ENCODE measurements around the gene PTPRO.

PTPRO gene

GRCh38 chr12:15575671-15576541, 253.6 kb downstream of the PTPRO start:
- DNase-seq = no peak

DNA sequence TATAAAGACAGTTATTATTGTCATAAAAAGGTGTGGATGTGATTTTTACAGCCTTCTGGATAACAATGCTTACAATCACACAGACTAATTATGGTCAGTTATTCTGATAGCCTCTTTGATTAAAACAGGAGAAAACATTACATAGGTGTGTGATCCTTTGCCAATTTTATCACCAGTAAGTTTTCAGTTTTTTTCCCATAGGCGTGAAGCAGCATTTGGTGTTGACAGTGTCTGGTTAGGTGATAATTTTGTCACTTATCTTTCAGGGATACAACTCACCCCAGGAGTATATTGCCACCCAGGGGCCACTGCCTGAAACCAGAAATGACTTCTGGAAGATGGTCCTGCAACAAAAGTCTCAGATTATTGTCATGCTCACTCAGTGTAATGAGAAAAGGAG, 258.1 kb downstream of the PTPRO start:
- DNase-seq = no peak

DNA sequence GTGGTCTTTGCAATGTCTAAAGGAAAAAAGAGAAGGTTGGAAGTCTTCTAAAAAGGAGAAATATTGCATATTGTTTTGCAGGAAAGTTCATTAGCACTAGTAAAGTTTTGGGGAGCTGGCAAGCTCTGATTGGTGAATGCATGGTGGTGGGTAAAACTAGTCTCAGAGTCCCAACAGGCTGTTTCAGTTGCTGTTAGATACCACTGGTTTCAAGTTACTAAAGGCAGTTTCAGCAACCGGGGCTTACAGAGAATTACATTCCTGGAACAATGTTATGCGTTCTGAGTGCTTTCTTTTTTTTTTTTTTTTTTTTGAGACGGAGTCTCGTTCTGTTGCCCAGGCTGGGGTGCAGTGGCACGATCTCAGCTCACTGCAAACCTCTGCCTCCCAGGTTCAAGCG, 258.7 kb downstream of the PTPRO start:
- DNase-seq = no peak

GRCh38 chr12:15583804-15584203, 261.5 kb downstream of the PTPRO start:
- DNase-seq = no peak

- no peak for DNase-seq
These were observed 262.2 kb downstream of the PTPRO start for GRCh38 chr12:15584366-15585041.

DNA sequence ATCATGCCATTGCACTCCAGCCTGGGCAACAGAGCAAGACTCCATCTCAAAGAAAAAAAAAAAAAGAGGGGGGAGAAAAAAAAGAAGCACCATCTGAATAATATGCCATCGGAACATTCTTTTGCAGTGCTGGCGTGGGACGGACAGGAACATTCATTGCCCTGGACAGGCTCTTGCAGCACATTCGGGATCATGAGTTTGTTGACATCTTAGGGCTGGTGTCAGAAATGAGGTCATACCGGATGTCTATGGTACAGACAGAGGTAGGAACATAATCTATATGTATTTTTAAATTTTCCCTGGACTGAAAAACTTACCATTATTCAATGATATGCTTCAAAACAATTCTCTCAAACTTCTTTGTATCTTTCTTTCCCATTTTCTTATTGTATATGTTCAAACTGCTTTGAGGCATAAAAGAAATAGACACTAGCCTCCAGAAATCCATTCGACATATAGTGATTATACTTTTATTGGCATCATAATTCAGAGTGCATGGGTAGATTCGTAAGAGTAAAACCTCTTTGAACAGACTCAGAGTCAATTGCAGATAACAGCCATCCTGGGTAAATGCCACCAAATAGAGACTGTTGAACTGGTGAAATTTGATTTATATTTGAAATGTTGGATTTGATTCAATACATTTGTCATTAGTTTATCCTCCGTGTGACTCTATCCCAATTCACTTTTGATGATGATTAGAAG, 267.2 kb downstream of the PTPRO start:
- no peak for DNase-seq

DNA sequence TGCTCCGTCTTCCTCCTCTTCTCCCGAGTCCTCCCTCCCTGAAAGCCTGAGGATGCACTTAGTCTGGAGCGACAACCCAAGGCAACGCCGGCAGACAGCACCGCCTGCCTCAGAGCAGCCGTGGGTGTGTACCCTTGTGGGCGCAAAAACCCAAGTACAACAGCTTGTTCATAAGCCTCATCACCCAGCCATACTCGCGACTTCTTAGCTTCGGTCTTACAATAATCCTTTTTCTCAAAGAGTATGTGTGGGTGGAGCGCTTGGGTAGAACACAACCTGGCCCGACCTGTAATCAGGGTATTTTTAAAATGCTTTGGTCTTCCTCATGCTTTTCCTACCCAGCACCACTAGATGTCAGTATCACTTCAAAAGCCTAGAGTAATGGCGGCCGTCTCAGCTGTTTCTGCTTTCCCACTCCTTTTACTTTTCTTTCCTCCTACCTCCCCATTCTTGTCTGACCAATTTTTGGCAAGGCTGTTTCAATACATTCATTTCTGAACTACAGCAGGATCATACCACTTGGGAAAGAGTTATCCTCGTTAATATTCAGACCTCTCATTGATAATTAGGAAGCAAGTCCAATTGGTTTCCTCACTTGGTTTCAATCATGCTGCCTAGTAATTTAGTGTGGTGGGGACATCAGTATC, 268.0 kb downstream of the PTPRO start:
- DNase-seq = peak; percentile 60

DNA sequence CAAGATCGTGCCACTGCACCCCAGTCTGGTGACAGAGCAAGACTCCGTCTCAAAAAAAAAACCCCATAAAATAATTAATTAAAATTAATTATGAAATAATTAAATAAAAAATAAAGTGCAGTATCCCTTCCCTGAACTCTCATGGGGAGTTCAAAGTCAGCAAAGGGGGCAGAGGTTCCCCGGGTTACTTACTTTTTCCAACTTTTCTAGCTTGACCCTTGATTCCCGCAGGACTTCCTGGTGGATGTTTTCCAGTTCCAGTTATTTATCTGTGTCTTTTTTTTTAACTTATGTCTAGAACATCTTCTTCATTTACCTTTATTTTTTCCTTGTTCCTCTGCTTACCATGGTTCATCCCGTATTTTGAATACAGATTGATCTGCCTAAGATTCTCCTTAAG, 269.5 kb downstream of the PTPRO start:
- DNase-seq = no peak

DNA sequence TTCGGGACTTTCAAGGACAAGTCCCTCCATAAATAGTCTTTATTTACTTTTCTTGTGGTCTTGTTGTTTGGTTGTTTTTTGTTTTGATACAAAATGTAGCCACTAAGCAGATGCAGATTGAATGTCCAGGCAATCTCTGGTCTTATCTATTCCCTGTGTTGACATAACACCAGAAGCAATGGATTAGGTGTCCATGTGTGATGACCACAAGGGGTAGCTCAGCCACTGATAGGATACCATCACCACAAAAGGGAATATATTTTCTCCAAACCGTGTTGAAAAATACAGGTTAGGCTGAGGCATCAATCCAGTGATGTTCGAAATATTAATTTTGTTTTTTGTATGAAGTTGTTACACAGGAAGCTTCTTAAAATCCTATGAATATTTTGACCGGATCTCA, 270.6 kb downstream of the PTPRO start:
- no peak for DNase-seq

- DNase-seq = no peak
These were observed 273.9 kb downstream of the PTPRO start for GRCh38 chr12:15596174-15596573.

DNA sequence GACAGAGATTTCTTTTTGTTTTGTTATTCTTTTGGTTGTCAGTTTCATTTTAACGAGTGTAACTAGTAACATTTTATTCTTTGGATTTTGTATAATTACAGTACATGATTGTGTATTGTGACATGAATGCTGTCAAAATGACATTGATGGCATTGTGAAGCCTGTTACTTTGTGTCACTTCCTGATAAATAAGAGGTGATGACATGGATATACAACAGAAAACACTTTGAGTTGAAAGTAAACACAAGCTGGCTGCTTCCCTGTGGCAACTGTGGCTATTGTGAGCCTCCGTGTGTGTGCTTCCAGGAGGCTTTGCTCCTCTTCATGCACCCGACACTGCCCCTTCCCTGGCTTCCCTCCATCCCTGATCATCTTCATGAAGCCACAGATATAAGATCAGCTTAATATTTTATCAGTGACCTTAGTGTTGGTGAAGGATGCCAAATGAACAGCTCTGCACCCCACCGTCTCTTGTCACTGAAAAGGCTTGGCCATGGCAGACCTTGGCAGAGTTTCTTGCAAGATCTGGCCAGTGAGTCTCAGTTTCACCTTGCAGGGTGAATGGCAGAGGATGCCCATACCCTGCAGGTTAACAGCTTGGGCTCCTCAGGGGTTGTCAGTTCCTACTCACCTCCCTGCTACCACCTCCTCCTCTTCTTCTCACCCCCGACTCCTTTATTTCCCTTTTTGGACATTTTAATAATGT, 275.0 kb downstream of the PTPRO start:
- no peak for DNase-seq

GRCh38 chr12:15599266-15600037, 277.1 kb downstream of the PTPRO start:
- no peak for DNase-seq

DNA sequence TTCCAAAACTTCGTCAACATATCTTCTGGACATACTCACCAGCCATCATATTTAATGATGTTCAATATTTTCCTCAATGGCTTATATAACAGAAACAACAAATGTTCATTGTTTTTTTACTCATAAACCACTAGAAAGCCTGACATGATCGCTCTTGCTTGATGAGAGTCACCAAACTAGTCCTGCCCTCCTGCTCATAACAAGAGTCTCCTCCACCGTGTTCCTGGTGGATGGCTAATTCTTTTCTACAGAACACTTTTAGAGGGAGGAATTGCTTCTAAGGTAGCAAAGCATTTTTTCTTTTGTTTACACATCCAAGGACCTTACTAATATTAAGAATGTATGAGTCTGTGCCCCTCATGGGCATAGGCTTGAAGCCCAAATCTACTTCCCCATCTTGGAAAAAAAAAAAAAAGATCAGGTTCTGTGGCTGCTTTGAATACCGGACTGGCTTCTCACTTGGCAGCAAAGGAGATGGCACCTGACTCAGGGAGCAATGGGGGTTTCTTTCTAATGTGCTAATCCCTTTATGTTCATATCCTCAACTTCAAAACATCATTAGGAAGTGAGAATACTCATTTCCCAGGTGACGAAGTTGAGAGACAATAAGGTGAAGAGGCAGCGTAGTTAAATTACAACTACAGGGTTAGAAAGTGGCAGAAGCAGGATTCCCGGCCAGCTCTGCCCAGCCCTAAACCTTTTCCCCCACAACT, 278.1 kb downstream of the PTPRO start:
- DNase-seq = no peak

DNA sequence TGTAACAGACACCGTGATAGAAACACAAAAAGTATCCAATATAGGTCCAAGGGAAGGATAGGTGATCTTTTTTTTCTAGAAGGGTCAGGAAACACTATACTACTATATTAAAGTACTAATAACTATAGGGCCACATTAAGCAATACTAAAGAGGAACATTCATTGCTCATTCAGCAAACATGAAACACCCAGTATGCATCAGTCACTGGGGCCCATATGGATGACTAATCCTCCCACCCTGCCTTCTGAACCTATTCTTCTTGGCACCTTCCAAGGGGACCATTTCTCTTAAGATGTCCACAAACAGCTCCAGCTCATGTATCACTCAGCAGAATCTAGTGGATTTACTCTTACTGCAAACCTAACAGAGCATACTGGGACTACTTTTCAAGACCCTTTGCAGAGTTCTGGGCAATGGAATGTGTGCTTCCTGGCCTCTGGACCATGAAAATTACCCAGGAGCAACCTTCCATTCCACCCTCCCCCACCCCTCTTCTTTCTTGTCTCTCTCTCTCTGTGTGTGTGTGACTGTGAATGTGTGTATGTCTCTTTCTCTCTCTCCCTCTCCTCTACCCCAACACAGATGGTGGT, 279.0 kb downstream of the PTPRO start:
- DNase-seq = no peak

DNA sequence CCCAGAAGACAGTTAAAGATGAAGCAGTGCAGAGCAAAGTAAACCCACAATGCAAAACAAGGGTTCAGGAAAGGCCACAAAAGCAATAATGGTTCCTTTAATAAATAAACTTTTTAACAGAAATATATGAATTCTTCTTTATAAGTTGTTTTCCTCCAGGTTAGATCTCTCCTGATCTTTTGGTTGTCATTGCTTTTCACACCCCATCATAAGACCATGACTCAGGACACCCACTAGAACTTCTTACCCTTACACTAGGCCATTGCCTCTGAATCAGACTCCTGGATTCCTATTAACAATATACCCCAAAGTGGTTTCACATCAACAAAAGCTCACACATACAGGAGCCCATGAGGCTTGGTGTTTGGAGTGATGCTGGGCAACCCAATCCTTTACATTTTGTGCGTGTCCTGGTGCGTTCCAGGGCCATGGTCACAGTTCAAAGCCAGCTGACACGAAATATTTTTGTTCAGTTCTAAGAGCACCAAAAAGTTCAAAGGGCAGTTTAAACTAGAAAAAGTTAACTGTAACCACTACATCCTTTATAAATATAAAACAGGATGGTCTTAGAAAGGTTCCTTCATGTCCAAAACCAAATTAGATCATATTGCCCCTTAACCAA, 279.9 kb downstream of the PTPRO start:
- no peak for DNase-seq

DNA sequence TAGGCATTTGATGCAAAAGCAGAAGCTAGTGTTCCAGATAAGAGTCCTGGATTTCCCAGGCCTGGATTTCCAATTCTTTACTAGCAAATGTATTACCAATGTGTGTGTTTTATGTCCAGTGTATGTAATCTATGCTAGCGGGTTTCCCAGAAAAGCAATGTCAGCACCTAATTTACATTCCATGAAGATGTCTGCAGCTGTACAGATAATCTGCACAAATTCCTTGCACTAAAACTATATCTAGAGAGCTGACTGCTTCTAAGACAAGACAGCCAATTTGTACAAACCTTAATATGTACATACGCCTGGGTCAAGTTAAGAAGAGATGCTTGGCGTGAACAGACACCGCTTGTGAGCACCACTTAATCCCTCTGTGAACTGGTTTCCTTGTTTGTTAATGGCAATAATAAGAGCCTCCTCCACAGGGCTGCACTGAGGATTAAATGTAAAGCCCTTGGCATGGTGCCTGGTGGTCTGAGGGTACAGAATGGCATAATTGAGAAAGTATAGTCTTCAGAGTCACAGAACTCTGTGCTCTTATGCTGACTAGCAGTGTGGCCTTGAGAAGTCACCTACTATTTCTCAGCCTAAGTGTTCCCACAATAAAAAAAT, 281.3 kb downstream of the PTPRO start:
- peak; percentile 53 for DNase-seq

GRCh38 chr12:15605881-15606590, 283.7 kb downstream of the PTPRO start:
- no peak for DNase-seq

GRCh38 chr12:15608406-15608805, 286.1 kb downstream of the PTPRO start:
- no peak for DNase-seq

DNA sequence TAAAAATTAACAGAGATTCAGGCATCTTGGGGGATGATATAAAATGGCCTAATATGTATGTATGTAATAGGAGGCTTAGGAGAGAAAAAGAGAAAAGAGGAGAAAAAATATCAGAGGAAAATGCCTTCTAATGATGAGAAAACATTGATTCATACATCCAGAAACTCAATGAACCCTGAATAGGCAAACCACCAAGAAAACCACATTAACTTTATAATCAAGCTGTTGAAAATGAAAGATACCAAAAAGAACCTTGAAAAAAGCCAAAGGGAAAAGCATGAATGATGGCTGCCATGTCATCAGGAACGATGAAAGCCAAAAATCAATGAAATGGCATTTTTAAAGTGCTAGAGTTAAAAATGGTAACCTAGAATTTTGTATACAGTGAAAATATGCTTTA, 286.6 kb downstream of the PTPRO start:
- DNase-seq = no peak

All from right forelimb (tissue), 1 donor.